Activated CD4-positive, alpha-beta T cell treated with anti-CD3 and anti-CD28 coated beads, Interleukin-2, amount 50 U/mL, for 4 hours (primary cell): ENCODE results near the gene TEAD3.

Experiments
- DNase-seq, 2 experiments: peaks; one replicate each; pipeline ENCODE4 v3.0.0-alpha.2; 2020

Gene TEAD3

DNA sequence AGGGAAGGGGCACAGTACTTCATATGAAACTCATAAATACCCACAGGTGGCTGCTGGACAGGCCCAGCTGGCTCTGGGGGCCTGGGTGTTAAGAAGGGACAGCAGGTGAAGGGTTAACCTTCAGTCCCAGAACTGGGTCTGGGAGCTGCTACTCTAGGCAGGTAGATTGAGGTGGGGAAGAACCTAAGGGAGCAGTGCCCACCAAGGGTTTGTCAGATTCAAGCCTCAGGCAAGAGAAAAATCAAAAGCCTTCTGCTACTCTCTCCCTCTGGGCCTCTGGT, 23.1 kb downstream of the TEAD3 start:
- no peak for DNase-seq

DNA sequence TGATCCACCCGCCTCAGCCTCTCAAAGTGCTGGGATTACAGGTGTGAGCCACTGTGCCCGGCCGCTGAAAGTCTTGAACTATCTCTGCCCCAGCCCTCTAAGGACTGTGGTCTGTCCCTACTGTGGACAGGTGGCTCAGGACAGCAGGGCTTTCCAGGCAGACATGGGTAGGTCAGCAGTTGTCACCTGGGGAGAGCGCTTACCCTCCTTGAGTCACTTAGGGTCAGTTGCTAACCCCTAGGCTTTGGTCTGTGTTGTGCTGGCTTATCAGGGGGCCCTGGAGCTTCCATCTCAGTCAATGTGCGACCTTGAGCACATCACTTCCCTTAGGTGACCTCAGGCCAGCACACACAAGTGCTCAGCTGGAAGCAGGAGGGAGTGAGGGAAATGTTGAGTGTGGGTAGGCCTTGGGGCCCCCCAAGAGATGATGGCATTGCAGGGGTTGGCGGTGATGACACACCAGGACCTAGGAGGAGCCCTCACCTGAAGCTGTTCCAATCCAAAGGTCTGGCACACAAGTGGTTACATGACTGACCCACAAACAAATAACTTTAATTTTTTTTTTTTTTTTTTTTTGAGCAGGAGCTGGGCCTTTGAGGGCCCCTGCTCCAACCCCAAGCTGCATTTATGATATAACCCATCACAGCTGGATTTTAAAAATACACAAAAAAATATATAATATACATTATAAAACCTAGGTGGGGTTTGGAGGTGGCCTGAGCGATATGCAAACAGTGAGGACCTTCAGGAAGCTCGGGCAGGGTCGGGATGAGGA, 23.6 kb downstream of the TEAD3 start:
- no peak for DNase-seq

DNA sequence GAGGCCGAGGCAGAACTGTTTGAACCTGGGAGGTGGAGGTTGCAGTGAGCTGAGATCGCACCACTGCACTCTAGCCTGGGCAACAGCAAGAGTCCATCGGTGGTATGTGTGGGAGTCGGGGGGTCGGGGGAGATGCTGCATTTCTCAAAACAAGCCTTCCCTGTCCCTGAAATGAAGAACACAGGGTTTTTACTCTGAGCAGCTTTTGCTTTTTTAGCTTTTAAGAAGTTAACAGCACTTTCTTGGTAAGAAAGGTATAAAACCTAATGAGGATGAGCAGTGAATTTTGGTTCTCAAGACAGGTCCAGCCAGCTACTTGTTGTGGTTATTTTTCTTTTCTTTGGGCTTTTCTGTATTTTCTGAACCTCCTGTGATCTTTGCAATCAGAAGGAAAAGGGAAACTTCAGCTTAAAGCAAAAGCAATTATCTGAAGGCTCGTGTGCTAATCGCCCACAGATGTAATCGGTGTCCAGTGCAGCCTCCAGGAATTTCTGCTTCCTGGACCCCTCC, 25.0 kb downstream of the TEAD3 start:
- DNase-seq, result no peak

DNA sequence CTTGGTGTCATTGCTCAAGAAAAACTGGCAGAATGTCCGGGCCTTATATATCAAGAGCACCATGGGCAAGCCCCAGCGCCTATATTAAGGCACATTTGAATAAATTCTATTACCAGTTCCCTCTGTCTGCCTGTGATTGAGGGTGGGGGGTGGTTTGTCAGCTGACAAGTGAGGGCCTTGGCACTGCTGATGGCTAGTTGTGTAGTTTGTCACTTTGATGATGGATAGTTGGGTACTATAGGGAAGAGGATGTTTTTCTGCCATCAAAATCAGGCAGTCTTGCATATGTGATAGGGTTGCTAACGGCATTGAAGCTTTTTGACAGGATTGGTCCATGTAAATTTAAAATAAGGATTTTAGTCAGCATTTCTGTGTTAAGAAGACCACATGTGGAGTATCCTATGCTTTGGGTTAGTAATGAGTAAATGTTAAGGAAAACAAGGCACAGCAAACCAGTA, 26.2 kb downstream of the TEAD3 start:
- DNase-seq, result no peak

DNA sequence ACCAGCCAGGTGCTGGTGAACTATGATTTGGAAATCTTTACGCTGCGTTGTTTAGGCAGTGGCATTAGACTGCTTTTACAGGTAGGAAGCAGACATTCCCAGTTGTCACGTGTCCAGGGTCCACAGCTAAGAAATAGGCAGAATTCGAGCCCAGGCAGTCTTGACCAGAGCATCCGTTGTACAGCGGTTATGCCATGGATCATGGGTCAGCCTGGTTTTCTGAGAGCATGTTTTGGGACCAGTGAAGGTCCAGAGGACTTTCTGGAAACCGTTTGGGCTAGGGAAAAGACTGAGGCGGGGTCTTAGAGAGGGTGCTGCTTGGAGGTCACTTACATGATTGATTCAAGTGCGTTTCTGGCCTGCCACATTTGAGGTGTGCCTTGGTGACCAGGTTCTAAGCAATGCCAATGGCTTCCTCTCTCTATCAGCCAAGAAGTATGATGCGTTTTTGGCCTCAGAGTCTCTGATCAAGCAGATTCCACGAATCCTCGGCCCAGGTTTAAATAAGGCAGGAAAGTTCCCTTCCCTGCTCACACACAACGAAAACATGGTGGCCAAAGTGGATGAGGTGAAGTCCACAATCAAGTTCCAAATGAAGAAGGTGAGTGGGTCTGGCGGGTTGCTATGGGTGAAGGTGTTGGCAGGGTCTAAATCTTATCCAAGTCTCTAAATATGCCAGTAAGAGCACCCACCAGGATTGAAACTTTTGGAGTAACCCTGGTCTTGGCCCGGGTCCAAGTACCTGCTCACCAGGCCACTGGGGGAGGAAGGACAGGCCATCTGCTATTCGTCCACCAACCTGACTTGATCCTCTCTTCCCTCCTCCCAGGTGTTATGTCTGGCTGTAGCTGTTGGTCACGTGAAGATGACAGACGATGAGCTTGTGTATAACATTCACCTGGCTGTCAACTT, 26.9 kb downstream of the TEAD3 start:
- no peak for DNase-seq

DNA sequence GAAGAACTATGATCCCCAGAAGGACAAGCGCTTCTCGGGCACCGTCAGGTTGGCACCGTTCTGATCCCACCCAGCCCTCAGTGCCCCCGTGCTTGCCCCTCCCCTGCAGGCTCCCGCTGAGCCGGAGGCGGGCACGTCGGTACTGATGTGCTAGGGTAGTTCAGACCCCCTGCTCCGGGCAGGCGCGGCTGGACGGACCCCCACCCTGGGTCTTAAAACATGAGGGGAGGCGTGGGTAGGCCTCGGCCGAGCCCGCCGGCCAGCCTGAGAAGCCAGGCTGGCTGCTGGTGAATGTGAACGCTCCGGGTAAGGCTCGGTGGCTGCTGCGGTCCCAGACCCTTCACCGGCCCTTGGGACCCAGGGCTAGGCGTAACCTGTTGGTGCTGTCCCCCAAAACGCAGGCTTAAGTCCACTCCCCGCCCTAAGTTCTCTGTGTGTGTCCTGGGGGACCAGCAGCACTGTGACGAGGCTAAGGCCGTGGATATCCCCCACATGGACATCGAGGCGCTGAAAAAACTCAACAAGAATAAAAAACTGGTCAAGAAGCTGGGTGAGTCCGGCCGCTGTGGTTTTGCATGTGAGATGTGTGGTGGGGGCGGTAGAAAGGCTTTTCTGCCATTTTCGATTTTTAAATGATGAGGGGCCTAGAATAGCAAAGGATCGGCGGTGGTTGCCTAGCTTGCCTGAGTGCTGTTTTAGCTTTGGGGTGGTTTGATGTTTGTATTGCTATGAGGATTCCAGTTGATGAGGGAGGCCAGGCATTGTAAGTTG, 27.7 kb downstream of the TEAD3 start:
- peak in 1 of 2 experiments; percentile 39 for DNase-seq

DNA sequence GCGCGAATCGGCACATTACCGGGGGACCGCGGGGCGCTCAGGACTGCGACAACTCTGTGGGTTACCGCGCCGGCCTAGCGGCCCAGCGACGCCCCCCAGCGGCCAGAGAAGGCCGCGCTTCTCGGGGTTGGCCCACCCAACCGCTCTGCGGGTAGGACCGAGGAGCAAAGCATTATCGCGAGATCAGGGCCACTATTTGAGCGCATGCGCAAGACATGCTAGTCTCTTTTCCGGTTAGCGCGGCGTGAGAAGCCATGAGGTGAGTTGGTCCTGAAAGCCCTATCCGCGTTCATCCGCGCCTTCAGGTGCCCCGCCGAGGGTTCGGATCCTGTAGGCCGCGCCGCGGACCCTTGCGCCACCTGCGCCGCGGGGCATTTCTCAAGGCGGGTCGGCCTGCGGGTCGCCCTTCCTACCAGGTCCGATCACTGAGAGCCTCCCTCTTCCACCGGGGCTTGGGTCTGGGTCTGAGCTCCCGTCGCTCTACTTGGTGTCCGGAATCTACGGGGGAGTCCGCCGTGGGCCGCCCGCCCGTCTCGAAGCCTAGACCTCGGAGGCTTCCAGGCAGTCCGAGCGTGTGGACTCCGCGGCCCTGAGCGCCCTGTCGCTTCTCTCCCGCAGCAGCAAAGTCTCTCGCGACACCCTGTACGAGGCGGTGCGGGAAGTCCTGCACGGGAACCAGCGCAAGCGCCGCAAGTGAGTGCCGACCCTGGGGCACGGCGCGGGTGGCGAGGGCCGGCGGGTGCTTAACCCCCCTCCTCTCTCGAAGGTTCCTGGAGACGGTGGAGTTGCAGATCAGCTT, 28.5 kb downstream of the TEAD3 start, which contains the start of gene RPL10A:
TSS of gene RPL10A (plus strand) at position 221 of the 799 bp plus-strand sequence. CDS start at position 255, 34 bp downstream.
- peak; percentile 93 to 94 for DNase-seq

DNA sequence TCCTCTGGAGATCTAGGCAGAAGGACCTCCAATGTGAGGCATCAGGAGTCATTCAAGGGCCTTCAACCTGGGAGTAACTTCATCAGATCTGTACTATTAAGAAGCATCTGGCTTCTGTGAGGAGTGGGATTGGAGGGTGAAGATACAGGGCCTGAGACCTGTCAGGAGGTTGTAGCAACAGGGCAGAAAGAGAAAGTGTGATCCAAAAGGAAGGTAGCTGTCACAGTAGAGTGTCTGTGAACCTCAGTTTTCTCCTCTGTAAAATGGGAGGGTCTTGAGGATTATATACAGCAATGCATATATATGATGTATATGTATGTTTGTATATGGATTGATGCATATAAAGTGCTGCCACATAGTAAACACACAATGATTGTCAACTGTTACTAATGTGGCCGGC, 31.2 kb downstream of the TEAD3 start:
- DNase-seq, result no peak

DNA sequence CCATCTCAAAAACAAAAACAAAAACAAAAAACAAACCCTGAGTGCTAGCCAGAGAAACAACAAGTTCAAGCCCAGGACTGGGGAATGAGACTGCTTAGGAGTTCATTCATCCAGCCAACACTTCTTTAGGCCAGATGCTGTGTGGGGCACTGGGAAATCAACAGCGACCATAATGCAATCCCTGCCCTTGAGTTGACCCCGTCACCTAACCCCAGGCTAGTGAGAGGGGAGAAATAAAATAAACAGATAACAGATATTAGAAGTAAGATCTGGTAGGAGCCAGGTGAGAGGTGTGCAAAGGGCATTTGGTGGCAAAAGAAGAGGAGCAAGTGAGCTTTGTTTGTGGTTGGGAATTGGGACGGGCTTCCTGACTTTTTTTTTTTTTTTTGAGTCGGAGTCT, 33.6 kb downstream of the TEAD3 start:
- DNase-seq, result no peak

DNA sequence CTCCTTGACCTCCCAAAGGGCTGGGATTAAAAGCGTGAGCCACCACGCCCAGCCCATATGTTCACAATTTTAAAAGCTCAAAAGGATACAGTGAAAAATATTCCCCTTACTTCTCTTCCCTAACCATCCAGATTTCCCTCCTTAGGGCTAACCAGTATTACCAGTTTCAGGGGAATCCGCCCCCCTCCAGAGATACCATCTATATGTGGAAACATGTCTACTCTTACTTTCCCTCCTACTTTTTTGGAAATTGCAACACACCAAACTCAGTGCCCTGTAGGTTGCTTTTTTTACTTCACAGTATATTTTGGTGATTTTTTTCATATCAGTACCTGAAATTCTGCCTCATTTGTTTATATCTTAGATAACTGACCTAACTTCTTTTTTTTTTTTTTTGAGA, 35.6 kb downstream of the TEAD3 start:
- DNase-seq, result no peak

DNA sequence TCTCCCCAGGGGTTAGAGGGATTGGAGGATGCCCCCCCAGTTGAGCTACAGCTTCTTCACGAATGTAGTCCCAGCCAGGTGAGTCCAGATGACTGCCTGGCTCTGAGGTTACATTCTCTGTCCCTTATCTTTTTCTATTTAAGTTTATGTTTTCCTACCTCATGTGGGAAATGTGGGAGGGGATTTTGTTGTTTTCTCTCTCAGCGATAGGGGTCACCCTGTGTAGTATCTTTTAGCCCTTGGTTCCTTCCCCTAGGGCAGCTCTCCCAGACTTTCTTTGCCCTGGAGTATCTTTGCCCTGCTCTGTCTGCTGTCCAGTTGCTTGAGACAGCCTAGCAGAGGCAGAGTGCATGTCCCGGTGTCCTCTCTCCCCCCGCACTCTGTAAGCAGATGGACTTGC, 39.0 kb downstream of the TEAD3 start:
- no peak for DNase-seq

DNA sequence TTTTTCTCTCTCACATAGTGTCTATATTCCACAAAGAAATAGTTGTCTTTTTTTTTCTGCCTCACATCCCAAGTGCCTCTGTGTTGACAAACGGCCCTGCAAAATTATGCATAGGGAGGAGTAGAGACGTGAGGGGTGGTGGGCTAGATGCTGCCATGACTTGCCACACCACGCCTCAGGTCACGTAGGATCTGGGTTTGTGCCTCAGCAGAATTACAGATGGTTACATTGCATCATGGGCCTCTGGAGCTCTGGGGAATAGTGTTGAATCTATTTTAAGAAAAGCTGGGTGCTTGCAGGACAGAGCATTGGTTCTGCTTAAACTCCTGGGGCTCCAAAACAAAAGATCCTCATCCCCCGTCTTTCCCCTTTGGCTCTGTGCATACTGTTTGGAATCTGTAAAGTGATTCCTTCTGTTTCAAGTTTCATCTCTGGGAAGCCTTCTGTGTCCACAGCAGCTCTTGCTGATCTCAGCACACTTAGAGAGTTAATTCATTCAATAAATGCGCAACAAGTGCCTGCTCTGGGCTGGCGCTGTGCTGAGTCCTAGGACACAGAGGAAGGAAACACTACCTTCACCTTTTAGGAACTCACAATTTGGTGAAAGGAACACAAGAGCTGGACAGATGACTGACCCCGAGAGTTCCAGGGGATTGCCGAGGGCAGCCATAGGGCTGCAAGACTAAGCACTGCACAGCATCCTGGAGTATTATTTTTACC, 42.3 kb downstream of the TEAD3 start:
- no peak for DNase-seq

DNA sequence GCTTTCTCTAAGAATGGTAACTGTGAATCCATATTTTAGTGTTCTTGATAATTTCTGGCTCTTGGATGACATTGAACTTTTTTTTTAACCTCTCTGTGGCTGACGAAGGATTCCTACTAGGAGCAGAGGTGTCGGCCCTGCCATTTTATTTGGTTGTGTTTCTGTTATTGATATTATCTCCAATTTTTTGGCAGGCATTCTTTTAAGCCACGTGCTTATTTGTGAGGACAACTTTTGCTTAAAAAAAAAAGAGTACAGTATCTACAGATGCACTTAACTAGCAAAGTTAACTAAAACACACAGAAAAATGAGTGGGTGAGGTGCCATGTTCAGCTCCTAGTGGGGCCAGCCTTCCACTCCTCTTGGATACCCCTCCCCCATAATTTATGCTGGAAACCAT, 43.6 kb downstream of the TEAD3 start:
- DNase-seq, result no peak

DNA sequence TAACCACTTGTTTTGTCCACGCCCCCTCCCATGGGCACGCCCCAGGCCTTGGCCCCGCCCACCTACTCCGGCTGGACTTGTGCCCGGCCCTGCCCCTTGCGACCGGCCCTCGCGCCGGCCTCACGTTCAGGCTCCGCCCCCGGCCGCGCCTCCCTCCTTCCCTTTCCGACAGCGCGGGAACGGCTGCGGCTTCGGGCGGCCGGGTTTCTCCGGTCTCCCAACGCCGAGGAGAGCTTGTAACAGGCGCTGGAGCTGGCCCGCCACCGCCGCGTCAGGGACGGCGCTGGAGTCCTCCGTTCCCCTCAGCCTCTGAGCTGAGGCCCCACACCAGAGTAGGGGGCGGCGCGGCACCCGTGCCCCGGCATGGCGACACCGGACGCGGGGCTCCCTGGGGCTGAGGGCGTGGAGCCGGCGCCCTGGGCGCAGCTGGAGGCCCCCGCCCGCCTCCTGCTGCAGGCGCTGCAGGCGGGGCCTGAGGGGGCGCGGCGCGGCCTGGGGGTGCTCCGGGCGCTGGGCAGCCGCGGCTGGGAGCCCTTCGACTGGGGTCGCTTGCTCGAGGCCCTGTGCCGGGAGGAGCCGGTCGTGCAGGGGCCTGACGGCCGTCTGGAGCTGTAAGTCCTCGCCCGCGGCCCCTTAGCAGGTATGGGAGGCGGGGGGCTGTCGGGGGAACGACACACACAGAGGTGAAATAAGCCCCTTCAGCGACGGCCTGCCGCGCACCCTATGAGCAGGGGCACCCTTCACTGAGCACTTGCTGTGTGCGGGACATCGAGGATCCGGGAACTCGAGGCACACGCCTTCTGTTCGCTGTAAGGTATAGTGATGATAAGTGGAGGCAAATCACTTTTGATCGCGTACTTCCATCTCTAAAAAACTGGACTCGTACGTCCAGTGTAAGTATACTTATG, 44.4 kb downstream of the TEAD3 start, which contains the start of gene FANCE:
TSS of gene FANCE (plus strand) at position 156 of the 908 bp plus-strand sequence. CDS start at position 364, 208 bp downstream.
- peak; percentile 78 to 80 for DNase-seq

DNA sequence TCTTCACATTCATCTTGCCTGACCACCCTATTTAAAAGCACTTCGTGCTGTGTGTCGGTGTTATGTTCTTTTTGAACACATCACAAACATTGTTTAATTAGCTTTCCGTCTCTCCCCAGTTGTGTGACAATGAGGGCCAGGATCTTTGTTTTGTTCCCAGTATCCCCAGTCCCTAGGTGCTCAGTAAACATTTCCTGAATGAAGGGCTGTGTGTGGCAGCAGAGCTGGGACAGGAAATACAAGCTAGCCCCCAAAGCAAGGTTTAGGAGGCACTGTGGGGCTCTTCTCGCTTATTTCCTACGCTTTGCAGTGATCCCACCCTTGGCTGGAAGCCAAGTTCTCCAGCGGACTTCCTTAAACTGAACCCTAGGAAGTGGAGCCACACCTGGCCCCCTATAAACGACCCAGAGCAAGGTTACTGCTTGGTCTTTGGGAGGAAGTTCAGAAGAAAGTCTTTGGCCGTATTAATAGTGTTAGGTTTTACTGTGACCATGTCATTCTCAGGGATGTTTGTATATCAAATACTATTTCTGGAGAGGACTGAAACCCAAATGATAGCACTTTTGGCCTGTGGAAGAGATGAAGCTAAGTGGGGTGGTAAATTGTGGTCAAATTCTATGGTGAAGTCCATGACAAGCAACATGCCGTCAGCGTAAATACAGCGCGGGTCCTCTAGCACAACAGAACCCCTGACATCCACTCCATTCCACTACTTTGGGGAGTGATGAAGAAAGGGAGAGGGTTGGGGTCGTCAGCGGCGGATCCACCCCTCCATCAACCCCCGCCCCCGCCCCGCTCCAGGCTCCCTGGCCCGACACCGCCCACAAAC, 45.3 kb downstream of the TEAD3 start:
- DNase-seq, result no peak

DNA sequence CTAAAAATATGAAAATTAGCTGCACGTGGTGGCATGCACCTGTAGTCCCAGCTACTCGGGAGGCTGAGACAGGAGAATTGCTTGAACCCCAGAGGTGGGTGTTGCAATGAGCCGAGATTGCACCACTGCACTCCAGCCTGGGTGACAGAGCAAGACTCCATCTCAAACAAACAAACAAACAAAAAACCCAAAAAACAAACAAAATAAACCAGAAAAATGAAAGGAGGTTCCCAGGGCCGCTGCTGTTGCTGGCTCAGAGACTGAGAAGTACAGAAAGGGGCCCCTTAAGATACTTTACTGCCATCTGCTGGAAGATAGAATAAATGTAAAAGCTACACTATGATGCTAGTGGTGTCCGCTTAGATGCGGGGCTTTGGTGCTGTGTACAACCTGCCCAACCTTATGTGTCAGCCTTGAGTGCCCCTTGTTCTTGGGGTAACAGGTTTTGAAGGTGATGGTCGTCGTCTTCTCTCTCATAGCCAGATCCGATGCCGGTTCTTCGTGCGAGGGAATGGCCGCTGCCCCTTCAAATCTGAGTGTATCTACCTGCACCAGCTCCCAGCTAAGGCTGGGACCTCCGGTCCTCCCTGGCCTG, 47.5 kb downstream of the TEAD3 start:
- peak in 1 of 2 experiments; percentile 7 for DNase-seq

DNA sequence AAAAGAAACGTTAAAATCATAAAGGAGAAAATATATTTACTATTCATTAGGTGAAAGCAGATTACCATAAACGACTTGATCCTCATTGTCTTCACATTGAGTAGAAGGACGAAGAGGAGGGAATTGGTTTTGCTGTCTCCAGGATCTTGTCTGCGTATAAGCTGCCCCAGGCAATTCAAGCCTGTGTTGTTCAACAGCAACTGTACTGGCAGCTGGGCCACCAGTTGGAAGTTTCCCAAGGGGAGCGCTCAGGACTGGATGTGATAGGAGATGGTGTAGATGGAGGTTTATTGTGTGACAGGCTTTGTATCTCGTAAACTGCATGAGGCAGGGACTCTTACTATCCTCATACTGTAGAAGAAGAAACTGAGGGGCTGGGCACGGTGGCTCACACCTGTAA, 48.7 kb downstream of the TEAD3 start:
- DNase-seq, result no peak

DNA sequence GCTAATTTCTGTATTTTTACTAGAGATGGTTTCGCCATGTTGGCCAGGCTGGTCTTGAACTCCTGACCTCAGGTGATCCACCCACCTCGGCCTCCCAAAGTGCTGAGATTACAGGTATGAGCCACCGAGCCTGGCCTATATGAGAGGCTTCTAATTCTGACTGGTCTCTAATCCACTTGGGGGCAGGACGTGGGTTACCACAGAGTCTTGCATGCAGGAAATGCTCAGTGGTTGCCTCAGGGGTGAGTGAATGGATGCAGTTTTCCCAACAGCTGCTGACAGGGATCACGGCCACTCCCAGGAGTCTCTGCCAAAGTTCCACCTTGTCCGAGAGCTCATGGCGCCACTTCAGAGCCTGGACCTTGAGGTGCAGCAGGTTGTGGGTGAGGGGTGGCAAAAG, 51.2 kb downstream of the TEAD3 start:
- no peak for DNase-seq
